ENCODE results near the gene CEP112. TPM values are rescaled to one million over a fixed set of nuclear protein-coding genes. Genes with fewer than 3 reads are reported as not detected.

CEP112 gene
- total and polyA plus RNA-seq, 2 of the 8 experiments (the other 6 are each of a cell fraction or from before 2014, with no cell fraction given), result 0.62 to 3.1 TPM

- Histone ChIP-seq H3K23ac (ENCODE audit: insufficient read length) (no peak overlapping the region), H4K8ac (ENCODE audit: extremely low read depth, insufficient read depth, low read length) (no peak overlapping the region), H3K56ac (replicated peaks; ENCODE audit: insufficient read length, low read depth, low read length) (no peak overlapping the region), H3K79me2 (ENCODE audit: control insufficient read depth in 1 of 2, insufficient read depth in 2 of 2, low read length in 2 of 2) (no peaks in the 10 kb centered on the region), H3K79me1 (ENCODE audit: low read depth, low read length) (no peaks in the 10 kb centered on the region), H3K9me3 (ENCODE audit: insufficient read depth in 2 of 2, low read depth in 1 of 2, low read length in 1 of 2) (no peaks in the 10 kb centered on the region), H2BK5ac (ENCODE audit: low read depth, low read length) (no peak overlapping the region), H3K4me3 (ENCODE audit: extremely low read depth in 1 of 4, insufficient read depth in 2 of 4, low read depth in 3 of 4, low read length in 4 of 4) (no peak overlapping the region), H4K20me1 (replicated peaks in 1 of 2; ENCODE audit: control insufficient read depth in 1 of 2, insufficient read depth in 2 of 2, low read length in 2 of 2) (no peaks in the 10 kb centered on the region), H2BK20ac (ENCODE audit: low read length) (no peak overlapping the region), H2BK120ac (replicated peaks; ENCODE audit: low read depth, low read length) (no peak overlapping the region), H3K4me2 (ENCODE audit: insufficient read depth in 1 of 2, low read depth in 2 of 2, low read length in 2 of 2) (no peak overlapping the region), H3K23me2 (ENCODE audit: low read depth, low read length) (no peaks in the 10 kb centered on the region), H3K18ac (ENCODE audit: extremely low read depth, low read length) (no peak overlapping the region), H2AFZ (ENCODE audit: low read length) (no peak overlapping the region), H2BK15ac (ENCODE audit: low read length) (no peak overlapping the region), H3K27me3 (replicated peaks in 1 of 4; ENCODE audit: control insufficient read depth in 3 of 4, extremely low read depth in 1 of 4, insufficient read depth in 3 of 4, low read length in 3 of 4) (no peaks in the 10 kb centered on the region), H3K4ac (replicated peaks; ENCODE audit: insufficient read length, low read depth, low read length) (no peak overlapping the region), H3K9ac (replicated peaks in 1 of 4; ENCODE audit: extremely low read depth in 1 of 4, low read depth in 3 of 4, low read length in 3 of 4) (no peak overlapping the region), H3K14ac (ENCODE audit: insufficient read length) (no peak overlapping the region), H3K27ac (ENCODE audit: low read depth, low read length) (no peak overlapping the region), H2BK12ac (ENCODE audit: low read depth, low read length) (no peak overlapping the region), H4K5ac (ENCODE audit: insufficient read length, low read depth, low read length) (no peak overlapping the region), H3K4me1 (replicated peaks in 1 of 4; ENCODE audit: control insufficient read depth in 3 of 4, insufficient read depth in 4 of 4, low read length in 3 of 4) (peaks cover 0 to 5% (median 1%) of the 10 kb centered on the region in 4 experiments; a peak in 1 of 7 replicates), H4K91ac (replicated peaks; ENCODE audit: insufficient read length, low read length) (no peak overlapping the region), H3K36me3 (ENCODE audit: control insufficient read depth in 2 of 4, insufficient read depth in 4 of 4, low read length in 3 of 4) (no peaks in the 10 kb centered on the region), H2AK5ac (ENCODE audit: low read depth, low read length) (no peak overlapping the region)
- FAIRE-seq (no peak), DNase-seq (ENCODE audit: low read depth in 1 of 2, low spot score in 2 of 2) (no peak)
- TF ChIP-seq JUN (IDR thresholded peaks at IDR 0.05; ENCODE audit: low read depth, low read length), result no peak
- TF ChIP-seq HDAC6 (IDR thresholded peaks at IDR 0.05; ENCODE audit: low read depth, low read length), result no peak
- TF ChIP-seq SIX5 (IDR thresholded peaks at IDR 0.05; ENCODE audit: low read depth, low read length), result no peak
- TF ChIP-seq BRCA1 (IDR thresholded peaks at IDR 0.05; ENCODE audit: low read depth, low read length), result no peak
- TF ChIP-seq, protein P1, sequence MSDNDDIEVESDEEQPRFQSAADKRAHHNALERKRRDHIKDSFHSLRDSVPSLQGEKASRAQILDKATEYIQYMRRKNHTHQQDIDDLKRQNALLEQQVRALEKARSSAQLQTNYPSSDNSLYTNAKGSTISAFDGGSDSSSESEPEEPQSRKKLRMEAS (IDR thresholded peaks at IDR 0.05), result no peak
- TF ChIP-seq CREB1 (IDR thresholded peaks at IDR 0.05), result no peak
- TF ChIP-seq GTF2F1 (IDR thresholded peaks at IDR 0.05; ENCODE audit: borderline replicate concordance, low read depth, low read length), result no peak
- no peak for TF ChIP-seq GABPA (IDR thresholded peaks at IDR 0.05; ENCODE audit: borderline replicate concordance, insufficient read depth, low read length)
- no peak for TF ChIP-seq SP1 (IDR thresholded peaks at IDR 0.05; ENCODE audit: low read depth, low read length)
- no peak for TF ChIP-seq PHF8 (conservative IDR thresholded peaks at IDR 0.05; ENCODE audit: low read depth, low read length)
- no peak for TF ChIP-seq POLR2AphosphoS5 (IDR thresholded peaks at IDR 0.05; ENCODE audit: low read depth, low read length)
- TF ChIP-seq ATF2 (IDR thresholded peaks at IDR 0.05; ENCODE audit: low read length), result no peak
- no peak for TF ChIP-seq RAD21 (IDR thresholded peaks at IDR 0.05 in 1 of 2, conservative IDR thresholded peaks at IDR 0.05 in 1 of 2; ENCODE audit: low read depth in 2 of 2, low read length in 2 of 2)
- WGBS, 2 experiments (ENCODE audit: extremely low coverage in 1 of 2, insufficient coverage in 1 of 2, insufficient read length in 1 of 2, insufficient replicate concordance in 2 of 2, low coverage in 1 of 2, low lambda C conversion rate in 2 of 2, missing lambda C conversion rate in 1 of 2), result 92% methylated on average over 5 of the region's 5 CpGs; no CpG with 5 or more reads in 1 of the 2 experiments
- ChIA-PET CTCF (ENCODE audit: partially characterized antibody) (no interaction called here), POLR2A (ENCODE audit: partially characterized antibody) (no interaction called here)
Observed at GRCh38 chr17:66126231-66126630, 65.7 kb downstream of the CEP112 start.

All from H1 (cell line).